Measurements from ENCODE around the gene GPAT3. TPM values are rescaled to one million over a fixed set of nuclear protein-coding genes. Genes with fewer than 3 reads are reported as not detected.
"Not testable (repeated sequence)": the region's sequence is repeated elsewhere in the genome, so short reads cannot be mapped to it uniquely, and the experiment has no call there.

Gene GPAT3
- total RNA-seq, 2 experiments from 2014 or later = 4.1 to 4.2 TPM

- Mint-ChIP-seq H3K27ac (peak overlapping the region; percentile 16), H3K4me1 (peaks cover 19% of the 10 kb centered on the region), H3K4me3 (no peak overlapping the region), H3K36me3 (ENCODE audit: low read depth) (no peaks in the 10 kb centered on the region), H3K27me3 (peaks cover 2% of the 10 kb centered on the region), H3K9me3 (no peaks in the 10 kb centered on the region)
- ChIA-PET CTCF (interaction anchor here (1.0 kb wide), 1 partner anchor 13 kb away, joined by 3 read pairs; no protein-coding TSS in a partner anchor), POLR2A (interaction anchor here (0.6 kb wide), 1 partner anchor 188 kb away, joined by 3 read pairs; no protein-coding TSS in a partner anchor)
- no peak for DNase-seq
These were observed 22.2 kb downstream of the GPAT3 start for GRCh38 chr4:83558059-83558653.

GRCh38 chr4:83558680-83559079 is 22.8 kb downstream of the GPAT3 start:
- H3K36me3 Mint-ChIP-seq (ENCODE audit: low read depth) = no peaks in the 10 kb centered on the region
- CTCF ChIA-PET = no interaction called here
- DNase-seq = no peak
- H3K9me3 Mint-ChIP-seq = no peaks in the 10 kb centered on the region
- H3K4me1 Mint-ChIP-seq = peaks cover 19% of the 10 kb centered on the region
- H3K27ac Mint-ChIP-seq = no peak overlapping the region
- POLR2A ChIA-PET = no interaction called here
- peaks cover 2% of the 10 kb centered on the region for H3K27me3 Mint-ChIP-seq
- H3K4me3 Mint-ChIP-seq = no peak overlapping the region

GRCh38 chr4:83560523-83560922 is 24.6 kb downstream of the GPAT3 start:
- CTCF ChIA-PET = interaction anchor here (1.1 kb wide), 1 partner anchor 29 kb away, joined by 5 read pairs; no protein-coding TSS in a partner anchor
- DNase-seq = no peak
- no peaks in the 10 kb centered on the region for H3K9me3 Mint-ChIP-seq
- H3K36me3 Mint-ChIP-seq (ENCODE audit: low read depth) = no peaks in the 10 kb centered on the region
- peaks cover 2% of the 10 kb centered on the region for H3K27me3 Mint-ChIP-seq
- H3K27ac Mint-ChIP-seq = no peak overlapping the region
- POLR2A ChIA-PET = no interaction called here
- H3K4me3 Mint-ChIP-seq = no peak overlapping the region
- peaks cover 19% of the 10 kb centered on the region for H3K4me1 Mint-ChIP-seq

GRCh38 chr4:83561381-83561780 is 25.5 kb downstream of the GPAT3 start:
- ChIA-PET CTCF (no interaction called here), POLR2A (no interaction called here)
- Mint-ChIP-seq H3K9me3 (no peaks in the 10 kb centered on the region), H3K4me3 (no peak overlapping the region), H3K4me1 (peaks cover 19% of the 10 kb centered on the region), H3K36me3 (ENCODE audit: low read depth) (no peaks in the 10 kb centered on the region), H3K27me3 (peaks cover 2% of the 10 kb centered on the region), H3K27ac (no peak overlapping the region)
- no peak for DNase-seq

GRCh38 chr4:83563998-83564397 is 28.1 kb downstream of the GPAT3 start:
- POLR2A ChIA-PET = no interaction called here
- CTCF ChIA-PET = no interaction called here
- Mint-ChIP-seq H3K4me1 (peaks cover 9% of the 10 kb centered on the region), H3K27me3 (peaks cover 4% of the 10 kb centered on the region), H3K9me3 (no peaks in the 10 kb centered on the region), H3K4me3 (no peak overlapping the region), H3K27ac (no peak overlapping the region), H3K36me3 (ENCODE audit: low read depth) (no peaks in the 10 kb centered on the region)
- DNase-seq = no peak

GRCh38 chr4:83568062-83568461 is 32.2 kb downstream of the GPAT3 start:
- CTCF ChIA-PET = no interaction called here
- H3K9me3 Mint-ChIP-seq = no peaks in the 10 kb centered on the region

GRCh38 chr4:83569429-83569828 is 33.5 kb downstream of the GPAT3 start:
- CTCF ChIA-PET = no interaction called here
- Mint-ChIP-seq H3K4me1 (no peaks in the 10 kb centered on the region), H3K9me3 (no peaks in the 10 kb centered on the region), H3K4me3 (no peak overlapping the region), H3K27me3 (peaks cover 2% of the 10 kb centered on the region), H3K27ac (no peak overlapping the region), H3K36me3 (ENCODE audit: low read depth) (no peaks in the 10 kb centered on the region)
- no peak for DNase-seq
- POLR2A ChIA-PET = no interaction called here

More at GRCh38 chr4:83568062-83568461, 32.2 kb downstream of the GPAT3 start:
- H3K36me3 Mint-ChIP-seq (ENCODE audit: low read depth) = no peaks in the 10 kb centered on the region
- H3K27ac Mint-ChIP-seq = no peak overlapping the region
- POLR2A ChIA-PET = no interaction called here
- H3K27me3 Mint-ChIP-seq = peaks cover 2% of the 10 kb centered on the region
- no peak for DNase-seq
- H3K4me1 Mint-ChIP-seq = no peaks in the 10 kb centered on the region
- H3K4me3 Mint-ChIP-seq = no peak overlapping the region

- ChIA-PET CTCF (no interaction called here), POLR2A (no interaction called here)
- Mint-ChIP-seq H3K9me3 (no peaks in the 10 kb centered on the region), H3K4me1 (no peaks in the 10 kb centered on the region), H3K27ac (no peak overlapping the region), H3K27me3 (peaks cover 2% of the 10 kb centered on the region), H3K36me3 (ENCODE audit: low read depth) (no peaks in the 10 kb centered on the region), H3K4me3 (no peak overlapping the region)
- DNase-seq = no peak
These were observed 34.1 kb downstream of the GPAT3 start for GRCh38 chr4:83569987-83570386.

GRCh38 chr4:83572848-83573247 is 36.9 kb downstream of the GPAT3 start:
- H3K27ac Mint-ChIP-seq = no peak overlapping the region
- H3K4me1 Mint-ChIP-seq = no peaks in the 10 kb centered on the region
- no peak overlapping the region for H3K4me3 Mint-ChIP-seq
- no peak for DNase-seq
- POLR2A ChIA-PET = no interaction called here
- no peaks in the 10 kb centered on the region for H3K9me3 Mint-ChIP-seq
- H3K36me3 Mint-ChIP-seq (ENCODE audit: low read depth) = no peaks in the 10 kb centered on the region
- H3K27me3 Mint-ChIP-seq = no peaks in the 10 kb centered on the region
- CTCF ChIA-PET = interaction anchor here (0.6 kb wide), 1 partner anchor 74 kb away, joined by 3 read pairs; no protein-coding TSS in a partner anchor

- Mint-ChIP-seq H3K9me3 (no peaks in the 10 kb centered on the region), H3K4me3 (no peak overlapping the region), H3K36me3 (ENCODE audit: low read depth) (no peaks in the 10 kb centered on the region), H3K27me3 (no peaks in the 10 kb centered on the region), H3K4me1 (no peaks in the 10 kb centered on the region), H3K27ac (no peak overlapping the region)
- ChIA-PET POLR2A (no interaction called here), CTCF (no interaction called here)
- DNase-seq = no peak
These were observed 38.3 kb downstream of the GPAT3 start for GRCh38 chr4:83574247-83574646.

- H3K9me3 Mint-ChIP-seq; POLR2A ChIA-PET; H3K27me3 Mint-ChIP-seq; H3K36me3 Mint-ChIP-seq (ENCODE audit: low read depth); H3K4me1 Mint-ChIP-seq; H3K4me3 Mint-ChIP-seq; DNase-seq; H3K27ac Mint-ChIP-seq; CTCF ChIA-PET: not testable (repeated sequence)
These were observed 40.3 kb downstream of the GPAT3 start for GRCh38 chr4:83576237-83576636.

- H3K36me3 Mint-ChIP-seq (ENCODE audit: low read depth) = no peaks in the 10 kb centered on the region
- no peaks in the 10 kb centered on the region for H3K27me3 Mint-ChIP-seq
- no peak overlapping the region for H3K4me3 Mint-ChIP-seq
- no peaks in the 10 kb centered on the region for H3K4me1 Mint-ChIP-seq
- H3K9me3 Mint-ChIP-seq = no peaks in the 10 kb centered on the region
- H3K27ac Mint-ChIP-seq = no peak overlapping the region
- no peak for DNase-seq
- ChIA-PET CTCF (interaction anchor here (0.7 to 0.9 kb wide), 2 partner anchors 14 to 54 kb away, joined by 3 read pairs; no protein-coding TSS in a partner anchor), POLR2A (no interaction called here)
These were observed 45.7 kb downstream of the GPAT3 start for GRCh38 chr4:83581411-83582288.

GRCh38 chr4:83582289-83582785 is 46.4 kb downstream of the GPAT3 start:
- ChIA-PET CTCF (interaction anchor here (0.5 to 0.9 kb wide), 3 partner anchors 13 to 590 kb away, joined by 3 read pairs; no protein-coding TSS in a partner anchor), POLR2A (no interaction called here)
- H3K4me1 Mint-ChIP-seq = no peaks in the 10 kb centered on the region
- no peak overlapping the region for H3K27ac Mint-ChIP-seq
- no peak overlapping the region for H3K4me3 Mint-ChIP-seq
- no peak for DNase-seq
- H3K27me3 Mint-ChIP-seq = no peaks in the 10 kb centered on the region
- H3K36me3 Mint-ChIP-seq (ENCODE audit: low read depth) = no peaks in the 10 kb centered on the region
- H3K9me3 Mint-ChIP-seq = no peaks in the 10 kb centered on the region

Measured in activated CD4-positive, alpha-beta T cell treated with anti-CD3 and anti-CD28 coated beads, Interleukin-2, amount 10 ng/mL, durations not matched to agents 7 days and 5 days (primary cell).